HTR-8/SVneo (cell line): ENCODE data around the gene PCSK4.

Experiments used
- DNase-seq: peaks from one replicate; pipeline ENCODE4 v3.0.0; 2011; ENCODE audit warnings: low spot score, mixed read lengths; ENCODE audit not compliant: insufficient read length
- FAIRE-seq: peaks from 2 replicates; lab custom pipeline; 2011; peaks lifted over from hg19 to GRCh38; lab: Jason Lieb, UNC

The PCSK4 gene

GRCh38 chr19:1460033-1460995, 29.8 kb downstream of the PCSK4 start:
- no peak for DNase-seq
- no peak for FAIRE-seq

DNA sequence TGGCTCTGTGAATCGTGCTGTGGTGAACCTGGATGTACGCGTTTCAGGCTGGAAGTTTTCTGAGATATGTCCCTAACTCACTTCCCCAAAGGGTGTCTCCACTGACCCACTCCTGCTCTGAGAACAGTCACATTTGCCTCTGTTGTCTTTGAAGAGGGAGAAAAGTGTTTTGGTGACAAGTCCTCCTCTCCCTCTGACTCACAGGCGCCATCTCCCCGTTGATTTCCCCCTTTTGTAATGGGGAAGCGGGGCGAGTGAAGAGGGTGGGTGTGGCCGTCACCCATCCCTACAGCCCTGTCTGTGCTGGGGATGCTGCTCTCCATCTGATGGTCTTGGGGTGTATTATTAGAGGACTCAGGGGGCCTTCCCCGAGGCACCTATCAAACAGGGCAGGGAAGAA, 30.7 kb downstream of the PCSK4 start:
- FAIRE-seq (no peak), DNase-seq (no peak)

- DNase-seq (no peak), FAIRE-seq (no peak)
These were observed 32.3 kb downstream of the PCSK4 start for GRCh38 chr19:1457892-1458291.

- DNase-seq = no peak
- FAIRE-seq = no peak
These were observed 33.0 kb downstream of the PCSK4 start for GRCh38 chr19:1457031-1457739.

DNA sequence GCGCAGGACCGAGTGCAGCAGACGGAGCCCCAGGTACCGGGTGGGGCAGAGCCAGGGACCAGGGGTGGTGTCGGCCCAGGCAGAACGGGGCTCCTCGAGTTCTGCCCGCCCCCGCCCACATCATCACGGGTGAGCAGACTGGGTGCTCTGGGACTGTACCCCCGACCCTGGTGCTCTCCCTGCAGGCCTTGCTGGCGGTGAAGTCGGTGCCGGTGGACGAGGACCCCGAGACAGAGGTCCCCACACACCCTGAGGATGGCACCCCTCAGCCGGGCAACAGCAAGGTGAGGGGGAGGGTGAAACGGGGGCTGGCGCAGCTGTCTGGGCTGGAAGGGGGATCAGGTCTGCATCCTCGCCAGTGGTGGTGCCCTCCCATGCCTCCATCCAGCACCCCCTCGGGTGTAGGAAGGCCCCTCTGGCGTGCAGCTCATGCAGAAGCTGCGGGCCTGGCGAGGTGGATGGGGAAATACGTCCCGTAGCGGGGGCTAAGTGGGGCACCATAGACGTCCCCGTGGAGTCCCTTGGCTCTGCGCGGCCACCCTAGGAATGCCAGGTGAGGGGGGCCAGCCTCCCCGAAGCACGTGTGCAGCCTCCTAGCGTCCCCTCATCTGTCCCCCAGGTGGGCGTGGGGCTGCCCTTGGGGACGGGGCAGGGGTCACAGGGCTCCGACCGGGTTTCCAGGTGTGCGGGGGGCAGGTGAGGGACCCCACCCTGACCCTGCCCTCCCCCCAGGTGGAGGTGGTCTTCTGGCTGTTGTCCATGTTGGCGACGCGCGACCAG, 33.8 kb downstream of the PCSK4 start:
- DNase-seq (no peak), FAIRE-seq (no peak)

- no peak for DNase-seq
- FAIRE-seq = no peak
These were observed 34.6 kb downstream of the PCSK4 start for GRCh38 chr19:1455336-1456120.

- FAIRE-seq (no peak), DNase-seq (no peak)
These were observed 35.2 kb downstream of the PCSK4 start for GRCh38 chr19:1455002-1455335.

DNA sequence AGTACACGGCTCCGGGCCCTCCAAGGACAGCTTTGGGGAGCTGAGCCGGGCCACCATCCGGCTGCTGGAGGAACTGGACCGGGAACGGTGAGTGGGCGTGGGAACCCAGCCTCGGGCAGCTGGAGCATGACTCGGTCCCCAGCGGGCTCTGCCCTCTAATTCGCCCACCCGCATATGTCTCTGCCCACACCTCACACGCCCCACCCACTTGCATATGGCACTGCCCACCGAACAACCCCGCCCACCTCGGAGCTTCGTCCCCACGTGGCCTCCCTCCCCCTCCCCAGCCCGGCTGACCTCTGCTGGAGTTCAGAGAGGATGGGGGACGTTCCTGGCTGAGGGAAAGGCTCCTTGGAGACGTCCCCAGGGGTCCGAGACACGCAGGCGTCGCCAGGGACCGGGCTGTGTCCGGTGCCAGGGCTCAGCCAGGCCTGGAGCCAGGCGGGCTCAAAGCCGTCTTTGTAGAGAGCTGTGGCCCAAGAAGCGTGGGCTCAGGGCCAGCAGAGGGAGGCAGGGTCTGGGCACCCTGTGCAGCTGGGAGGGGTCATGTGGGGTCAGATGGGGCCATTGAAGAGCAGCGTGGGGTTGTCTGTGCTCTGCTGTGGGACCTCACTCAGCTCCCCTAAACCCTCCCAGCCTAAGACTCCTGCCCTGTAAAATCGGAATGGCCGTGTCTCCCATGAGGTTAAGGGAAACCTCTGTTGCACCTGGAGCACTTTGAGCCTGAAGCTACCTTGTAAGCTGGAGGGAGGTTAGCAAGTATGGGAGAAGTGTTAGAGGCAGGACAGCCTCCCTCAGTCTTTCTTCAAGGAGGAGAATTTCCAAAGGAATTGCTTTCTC, 36.4 kb downstream of the PCSK4 start:
- FAIRE-seq (no peak), DNase-seq (no peak)

DNA sequence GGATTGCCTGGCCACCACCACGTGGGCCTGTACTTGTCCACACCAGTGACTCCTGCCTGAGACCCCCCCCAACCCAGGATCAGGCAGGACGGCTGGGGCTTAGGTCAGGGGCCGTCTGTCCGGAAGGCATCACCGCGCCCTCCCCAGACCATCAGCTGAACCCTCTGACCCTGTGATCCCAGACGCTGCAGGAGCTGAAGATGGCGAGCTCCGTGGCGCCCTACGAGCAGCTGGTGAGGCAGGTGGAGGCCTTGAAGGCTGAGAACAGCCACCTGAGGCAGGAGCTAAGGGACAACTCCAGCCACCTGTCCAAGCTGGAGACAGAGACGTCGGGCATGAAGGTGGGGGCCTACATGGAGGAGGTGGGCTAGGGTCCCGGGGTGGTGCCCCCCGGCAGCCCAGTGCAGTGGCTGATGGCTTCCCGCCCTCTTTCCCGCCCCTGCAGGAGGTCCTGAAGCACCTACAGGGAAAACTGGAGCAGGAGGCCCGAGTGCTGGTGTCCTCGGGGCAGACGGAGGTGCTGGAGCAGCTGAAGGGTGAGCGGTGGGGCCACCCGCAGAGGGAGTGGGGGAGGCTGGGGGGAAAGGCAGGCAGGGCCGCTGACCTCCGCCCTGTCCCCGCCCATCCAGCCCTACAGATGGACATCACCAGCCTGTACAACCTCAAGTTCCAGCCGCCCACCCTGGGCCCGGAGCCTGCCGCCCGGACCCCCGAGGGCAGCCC, 37.2 kb downstream of the PCSK4 start:
- FAIRE-seq = no peak
- DNase-seq = no peak

- DNase-seq (no peak), FAIRE-seq (no peak)
These were observed 38.0 kb downstream of the PCSK4 start for GRCh38 chr19:1451916-1452801.

DNA sequence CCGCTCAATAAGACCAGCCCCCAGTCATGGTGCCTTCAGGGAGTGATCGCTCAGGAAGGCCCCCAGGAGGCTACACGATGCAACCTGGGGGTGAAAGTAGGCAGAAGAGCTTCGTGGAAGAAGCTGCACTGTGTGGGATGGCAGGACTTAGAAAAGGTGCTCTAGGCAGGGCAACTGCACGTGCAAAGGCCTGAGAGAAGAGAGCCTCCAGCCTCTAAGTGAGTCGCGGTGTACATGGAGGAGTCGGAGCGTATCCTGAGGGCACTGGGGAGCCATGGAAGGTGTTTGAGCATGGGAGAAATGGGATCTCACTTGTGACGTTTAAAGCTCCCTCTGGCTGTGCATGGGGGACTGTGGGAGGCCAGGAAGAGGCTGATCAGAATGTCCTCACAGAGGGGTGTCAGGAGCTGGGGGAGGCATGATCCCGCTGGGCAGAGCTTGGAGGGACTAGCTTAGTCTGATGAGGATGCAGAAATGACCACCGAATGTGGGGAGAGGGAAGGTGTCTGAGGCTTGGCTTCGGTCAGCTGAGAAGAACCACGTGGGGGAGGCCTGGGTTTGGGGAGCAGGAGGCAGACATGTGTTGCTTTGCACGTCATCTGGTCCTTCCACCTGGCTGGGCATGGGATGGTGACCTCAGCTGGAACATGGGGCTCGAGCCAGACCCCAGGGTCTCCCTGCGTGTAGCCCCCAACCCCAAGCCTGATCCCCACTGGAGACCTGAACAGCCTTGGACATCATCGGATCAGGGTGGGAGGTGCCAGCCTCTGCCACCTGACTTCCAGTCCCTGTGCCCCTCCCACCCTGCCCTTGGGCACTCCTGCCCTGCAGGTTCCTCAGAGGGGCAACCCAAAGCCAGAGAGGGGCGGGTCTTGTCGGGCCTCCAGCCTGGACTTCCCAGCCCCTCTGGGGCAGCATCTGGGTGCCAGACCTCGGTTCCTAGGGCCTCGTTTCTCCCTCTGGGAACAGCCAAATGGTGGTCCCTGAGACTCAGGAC, 39.1 kb downstream of the PCSK4 start:
- no peak for FAIRE-seq
- DNase-seq = no peak

GRCh38 chr19:1449467-1450442, 40.4 kb downstream of the PCSK4 start, which contains the start of gene APC2:
APC2 (plus strand) TSS chr19:1450121; CDS start chr19:1453002, 2,881 bp downstream.
- DNase-seq (no peak), FAIRE-seq (no peak)

- FAIRE-seq = no peak
- no peak for DNase-seq
These were observed 42.2 kb downstream of the PCSK4 start for GRCh38 chr19:1447944-1448343.

- FAIRE-seq = no peak
These were observed 42.6 kb downstream of the PCSK4 start for GRCh38 chr19:1447504-1447903.

More at GRCh38 chr19:1447504-1447903, 42.6 kb downstream of the PCSK4 start:
- no peak for DNase-seq
